HL-60 (cell line): Measurements from ENCODE around the gene RPS17.
"Not testable (repeated sequence)": the region's sequence is repeated elsewhere in the genome, so short reads cannot be mapped to it uniquely, and the experiment has no call there.

Experiments used
- CTCF ChIP-seq: IDR thresholded peaks from one replicate; pipeline ENCODE4 v1.5.1; 2011; ENCODE audit warnings: low read length, control low read depth, inconsistent platforms; ENCODE audit not compliant: insufficient read depth
- POLR2AphosphoS5 ChIP-seq: IDR thresholded peaks from 2 replicates; pipeline ENCODE4 v1.6.1; 2012; ENCODE audit warnings: low read depth
- REST ChIP-seq: IDR thresholded peaks from 2 replicates; pipeline ENCODE4 v1.6.1; 2012; ENCODE audit warnings: low read depth; ENCODE audit not compliant: insufficient replicate concordance

- not testable (repeated sequence) for TF ChIP-seq CTCF, REST, POLR2AphosphoS5
These were observed 33.2 kb downstream of the RPS17 start for GRCh38 chr15:82507087-82507486.
